ENCODE results near the gene TUBA3E. TPM values are rescaled to one million over a fixed set of nuclear protein-coding genes. Genes with fewer than 3 reads are reported as not detected.
"Not testable (repeated sequence)": the region's sequence is repeated elsewhere in the genome, so short reads cannot be mapped to it uniquely, and the experiment has no call there.

The TUBA3E gene
- polyA plus RNA-seq (ENCODE audit: insufficient read length in 3 of 3), result not detected
- long read RNA-seq, donor 1, result 0 reads
- long read RNA-seq, donor 2, result 0 reads
- long read RNA-seq, donor 3, result 0 reads
- long read RNA-seq, donor 4, result 0 reads
- long read RNA-seq, donor 5, result 0 reads
- long read RNA-seq, donor 6, result 0 reads
- long read RNA-seq, donor 7, result 0 reads
- long read RNA-seq, donor 8, result 0 reads
- long read RNA-seq, donor 9, result 0 reads
- long read RNA-seq, donor 10, result 0 reads
- long read RNA-seq, donor 11, result 0 reads
- long read RNA-seq, donor 12, result 0 reads
- long read RNA-seq, donor 13, result 0 reads
- long read RNA-seq, donor 14, result 0 reads
- long read RNA-seq, donor 15, result 0 reads
- long read RNA-seq, donor 16, result 0 reads

DNA sequence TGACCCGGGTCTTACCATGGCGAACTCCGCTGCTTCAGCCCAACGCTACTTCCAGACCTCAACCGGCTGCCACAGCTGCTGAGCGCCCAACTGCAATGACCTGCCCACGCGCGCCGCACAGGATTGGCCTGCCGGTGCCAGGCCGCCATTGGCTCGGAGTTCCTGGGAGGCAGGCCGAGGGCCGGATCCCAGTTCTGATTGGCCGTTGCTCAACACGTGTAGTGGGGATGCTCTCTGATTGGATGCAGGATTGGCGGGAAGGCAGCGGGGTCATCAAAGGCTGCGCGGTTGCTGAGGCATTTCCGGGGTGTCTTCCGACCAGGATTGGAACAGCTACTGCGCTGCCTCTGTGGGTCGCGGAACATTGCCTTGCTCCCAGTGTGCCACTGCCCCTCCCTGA, at the start of gene TUBA3E:
TSS of gene TUBA3E (minus strand) at position 97 of the 400 bp plus-strand sequence. CDS start at position 18, 79 bp downstream.
- DNase-seq, result no peak

DNA sequence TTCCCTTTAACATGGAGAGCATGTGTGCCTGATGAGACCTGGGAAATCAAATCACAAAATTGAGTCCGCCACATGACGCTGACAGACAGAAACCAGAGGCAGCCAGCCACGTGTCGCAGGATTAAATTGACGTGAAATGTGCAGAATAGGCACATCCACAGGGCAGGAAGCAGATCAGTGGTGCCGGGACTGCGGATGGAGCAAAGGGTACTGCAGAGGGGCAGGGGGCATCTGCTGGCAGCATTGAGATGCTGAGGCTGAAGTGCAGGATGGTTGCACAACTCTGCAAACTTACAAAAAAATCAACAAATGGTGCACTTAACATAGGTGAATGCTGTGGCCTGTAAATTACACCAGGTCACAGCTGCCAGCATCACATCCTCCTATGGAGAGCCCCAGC, 48.2 kb upstream of the TUBA3E start:
- DNase-seq, result no peak

GRCh38 chr2:130245976-130246375, 47.7 kb upstream of the TUBA3E start:
- DNase-seq, result no peak

DNA sequence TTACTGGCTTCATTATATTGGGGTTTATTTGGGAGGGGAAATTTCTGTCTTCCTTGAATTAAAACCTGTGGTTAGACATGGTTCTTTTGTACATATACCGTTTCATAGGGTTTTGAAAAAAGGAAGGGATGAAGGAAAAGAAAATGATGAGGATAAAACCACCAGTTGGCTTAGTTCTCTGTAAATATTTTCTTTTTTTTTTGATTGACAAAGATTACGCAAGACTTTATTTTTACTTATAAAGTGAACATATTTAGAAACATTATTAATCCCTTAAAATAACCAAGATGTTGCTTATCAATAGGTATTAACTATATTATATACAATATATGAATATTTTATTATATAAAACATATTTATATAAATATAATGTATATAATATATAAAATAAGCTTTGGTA, 45.1 kb upstream of the TUBA3E start:
- DNase-seq, result no peak

DNA sequence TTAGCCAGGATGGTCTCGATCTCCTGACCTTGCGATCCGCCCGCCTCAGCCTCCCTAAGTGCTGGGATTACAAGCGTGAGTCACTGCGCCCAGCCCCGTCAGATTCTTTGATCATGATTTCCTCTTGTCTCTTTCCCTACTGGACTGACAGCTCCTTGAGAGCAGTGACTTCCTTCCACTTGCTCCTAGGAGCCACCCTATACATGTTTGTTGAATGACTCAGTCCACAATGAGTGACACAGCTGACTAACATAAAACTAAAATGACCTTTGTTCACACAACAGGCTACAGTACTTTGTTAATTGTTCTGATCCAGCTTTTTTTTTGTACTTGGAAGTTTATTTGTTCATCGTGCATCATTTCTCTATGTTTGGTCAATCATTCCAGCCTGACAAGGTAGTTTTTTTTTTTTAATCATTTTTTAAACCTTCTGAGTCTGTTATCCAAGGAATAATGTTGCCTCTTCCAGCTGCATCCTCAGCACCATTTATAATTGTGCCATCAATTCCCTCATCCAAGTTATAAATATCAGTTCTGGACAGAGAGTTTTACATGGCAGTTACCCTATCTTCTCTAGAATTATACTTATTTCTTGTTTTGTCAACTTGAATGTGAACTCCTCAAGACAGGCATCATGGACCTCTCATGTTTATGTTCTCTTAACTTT, 42.9 kb upstream of the TUBA3E start:
- DNase-seq, result no peak

GRCh38 chr2:130239581-130239980, 41.3 kb upstream of the TUBA3E start:
- not testable (repeated sequence) for DNase-seq

DNA sequence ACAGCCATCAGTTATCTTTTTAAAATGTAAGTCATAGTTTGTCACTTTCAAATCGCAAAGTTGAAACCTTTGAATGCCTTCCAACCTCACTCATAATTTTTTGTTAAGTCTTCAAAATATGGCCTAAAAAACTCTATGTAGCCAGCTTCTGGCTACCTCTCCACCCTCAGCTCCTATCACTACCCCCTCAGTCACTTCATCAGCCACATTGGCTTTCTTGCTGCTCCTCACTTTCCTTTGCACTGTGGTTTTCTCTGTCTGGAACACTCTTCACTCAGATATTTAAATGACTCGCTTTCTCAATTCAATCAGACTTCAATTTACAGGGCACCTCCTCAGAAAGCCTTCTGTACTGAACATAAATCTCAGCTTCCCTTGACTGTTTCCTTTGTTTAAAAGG, 34.8 kb upstream of the TUBA3E start:
- not testable (repeated sequence) for DNase-seq

- DNase-seq, result no peak
Measured at GRCh38 chr2:130231656-130232055, 33.4 kb upstream of the TUBA3E start.

- not testable (repeated sequence) for DNase-seq
Measured at GRCh38 chr2:130230907-130231306, 32.7 kb upstream of the TUBA3E start.

DNA sequence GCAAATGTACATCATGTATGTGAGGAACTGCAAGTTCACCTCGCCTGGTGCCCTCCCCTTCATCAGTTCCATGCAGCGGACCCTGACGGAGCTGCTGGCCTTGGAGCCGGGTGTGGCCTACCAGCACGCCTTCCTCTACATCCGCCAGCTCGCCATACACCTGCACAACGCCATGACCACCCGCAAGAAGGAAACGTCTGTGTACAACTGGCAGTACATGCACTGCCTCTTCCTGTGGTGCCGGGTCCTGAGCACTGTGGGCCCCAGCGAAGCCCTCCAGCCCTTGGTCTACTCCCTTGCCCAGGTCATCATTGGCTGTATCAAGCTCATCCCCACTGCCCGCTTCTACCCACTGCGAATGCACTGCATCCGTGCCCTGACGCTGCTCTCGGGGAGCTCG, 32.1 kb upstream of the TUBA3E start:
- not testable (repeated sequence) for DNase-seq

GRCh38 chr2:130229161-130229510, 30.9 kb upstream of the TUBA3E start:
- DNase-seq, result not testable (repeated sequence)

DNA sequence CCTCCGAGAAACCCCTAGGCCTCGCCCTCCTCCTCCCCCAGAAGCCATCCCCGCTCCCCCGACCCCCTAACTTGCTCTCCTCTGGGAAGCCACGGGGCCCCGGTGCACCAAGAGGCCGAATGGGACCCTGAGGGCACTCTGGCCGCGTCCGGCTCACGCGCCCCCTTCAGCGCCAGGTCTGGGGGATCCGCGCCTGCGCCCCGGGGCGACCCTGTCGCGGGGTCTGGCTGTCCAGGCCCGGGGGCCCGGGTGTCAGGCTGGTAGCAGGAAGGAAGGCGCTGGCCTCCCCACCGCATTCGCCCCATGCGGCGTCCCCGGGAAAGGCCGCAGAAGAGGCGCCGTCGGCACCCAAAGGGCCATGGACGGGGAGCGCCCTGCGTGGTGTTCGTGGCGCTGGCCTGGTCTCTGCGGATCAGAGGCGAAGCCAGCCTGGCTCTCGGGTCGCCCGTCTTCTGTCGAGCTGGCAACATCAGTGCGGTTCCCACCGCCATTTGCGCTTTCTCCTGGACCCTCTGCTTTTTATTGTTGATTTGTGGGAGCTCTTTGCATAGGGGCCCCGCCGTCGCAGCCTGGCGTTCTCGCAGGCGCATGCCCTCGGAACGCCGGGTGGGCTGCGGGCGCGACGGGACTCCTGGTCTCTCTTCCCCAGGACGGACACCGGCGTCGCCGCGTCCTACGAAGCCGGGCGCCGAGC, 30.4 kb upstream of the TUBA3E start:
- DNase-seq, result not testable (repeated sequence)

- DNase-seq, result not testable (repeated sequence)
Measured at GRCh38 chr2:130228005-130228404, 29.8 kb upstream of the TUBA3E start.

DNA sequence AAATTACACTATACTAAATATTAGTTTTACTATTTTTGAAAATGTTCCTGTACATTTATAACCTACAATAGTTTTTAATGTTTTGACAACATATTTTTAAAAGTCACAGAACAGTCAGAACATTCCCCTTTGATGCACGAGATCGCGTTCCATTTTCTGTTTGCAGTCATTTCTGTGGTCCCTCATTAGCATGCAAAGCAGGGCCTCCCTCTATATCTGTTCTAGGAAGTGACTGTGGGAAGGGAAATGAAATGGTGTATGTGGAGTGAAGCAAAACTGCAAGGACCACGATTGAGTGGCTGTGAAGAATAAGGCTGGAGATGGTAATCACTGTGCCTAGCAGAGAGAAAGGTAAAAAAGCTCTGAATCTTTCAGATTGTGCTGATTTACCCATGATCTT, 24.3 kb upstream of the TUBA3E start:
- DNase-seq, result not testable (repeated sequence)

- not testable (repeated sequence) for DNase-seq
Measured at GRCh38 chr2:130220505-130220904, 22.3 kb upstream of the TUBA3E start.

- not testable (repeated sequence) for DNase-seq
Measured at GRCh38 chr2:130219147-130219546, 20.9 kb upstream of the TUBA3E start.

DNA sequence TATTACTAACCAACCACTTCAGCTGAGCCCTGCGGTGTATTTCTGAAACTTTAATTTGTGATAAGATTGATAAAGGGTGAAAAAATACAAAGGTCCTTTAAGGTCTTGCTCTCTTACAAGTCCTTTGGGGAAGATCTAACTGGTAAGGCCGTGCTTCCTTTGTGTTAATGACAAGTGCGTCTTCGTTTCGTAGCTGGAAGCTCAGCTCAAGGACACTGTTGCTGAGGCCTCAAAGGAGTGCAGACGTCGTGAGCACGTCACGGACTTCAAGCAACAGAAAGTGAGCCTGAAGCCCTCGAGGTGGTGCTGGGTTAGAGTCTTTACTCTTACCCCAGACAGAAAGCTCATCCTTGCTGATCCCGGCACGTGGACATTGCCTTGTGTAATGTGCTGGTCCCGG, 8.8 kb upstream of the TUBA3E start:
- not testable (repeated sequence) for DNase-seq

- not testable (repeated sequence) for DNase-seq
Measured at GRCh38 chr2:130203150-130203549, 4.9 kb upstream of the TUBA3E start.

- not testable (repeated sequence) for DNase-seq
Measured at GRCh38 chr2:130202518-130202917, 4.3 kb upstream of the TUBA3E start.

DNA sequence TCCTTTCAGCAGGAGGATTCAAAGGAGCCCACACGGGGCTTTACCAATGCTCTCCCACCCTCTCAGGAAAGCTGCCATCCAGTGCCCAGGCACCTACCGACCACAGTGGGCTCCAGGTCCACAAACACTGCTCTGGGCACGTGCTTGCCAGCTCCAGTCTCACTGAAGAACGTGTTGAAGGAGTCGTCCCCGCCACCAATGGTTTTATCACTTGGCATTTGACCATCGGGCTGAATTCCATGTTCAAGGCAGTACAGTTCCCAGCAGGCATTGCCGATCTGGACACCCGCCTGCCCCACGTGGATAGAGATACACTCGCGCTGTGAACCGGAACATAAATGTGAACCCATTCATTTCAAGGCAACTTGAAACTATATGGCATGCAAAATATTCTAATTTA, 2.2 kb downstream of the TUBA3E start:
- not testable (repeated sequence) for DNase-seq

DNA sequence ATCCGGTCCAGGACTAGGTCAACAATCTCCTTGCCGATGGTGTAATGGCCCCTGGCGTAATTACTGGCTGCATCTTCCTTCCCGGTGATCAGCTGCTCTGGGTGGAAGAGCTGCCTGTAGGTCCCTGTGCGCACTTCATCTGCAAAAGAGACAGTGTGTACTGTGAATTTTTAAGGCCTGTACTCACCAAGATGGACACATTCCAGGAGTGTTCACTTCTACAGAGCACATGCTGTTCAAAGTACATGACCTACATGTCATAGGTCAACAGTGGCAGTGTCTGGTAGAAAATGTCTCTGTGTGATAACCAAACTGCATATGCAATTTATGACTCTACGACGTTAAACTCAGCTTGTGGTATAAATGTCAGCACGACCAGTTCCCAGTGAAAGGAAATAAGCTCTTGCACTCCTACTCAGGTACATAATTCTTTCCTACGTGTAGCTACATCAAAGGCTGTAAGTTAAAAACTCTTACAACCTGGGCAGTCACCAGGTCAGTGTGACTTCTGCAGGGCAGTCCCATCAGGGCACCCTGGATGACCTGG, 3.1 kb downstream of the TUBA3E start:
- DNase-seq, result not testable (repeated sequence)

DNA sequence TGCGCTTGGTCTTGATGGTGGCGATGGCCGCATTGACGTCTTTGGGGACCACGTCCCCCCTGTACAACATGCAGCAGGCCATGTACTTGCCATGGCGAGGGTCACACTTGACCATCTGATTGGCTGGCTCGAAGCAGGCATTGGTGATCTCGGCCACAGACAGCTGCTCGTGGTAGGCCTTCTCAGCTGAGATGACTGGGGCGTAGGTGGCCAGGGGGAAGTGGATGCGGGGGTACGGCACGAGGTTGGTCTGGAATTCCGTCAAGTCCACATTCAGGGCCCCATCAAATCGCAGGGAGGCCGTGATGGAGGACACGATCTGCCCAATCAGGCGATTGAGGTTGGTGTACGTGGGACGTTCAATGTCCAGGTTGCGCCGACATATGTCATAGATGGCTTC, 4.4 kb downstream of the TUBA3E start:
- not testable (repeated sequence) for DNase-seq
